BJ (cell line): ENCODE results near the gene ICE1. TPM values are rescaled to one million over a fixed set of nuclear protein-coding genes. Genes with fewer than 3 reads are reported as not detected.

Experiments used
- CTCF ChIA-PET: fragments of 350-600 bp; formaldehyde crosslinking; extraction: SDS; loops from one replicate; lab custom pipeline; 2021; ENCODE audit warnings: antibody characterized with exemption, inconsistent platforms; lab: Yijun Ruan, JAX
- POLR2A ChIA-PET: fragments of 300-600 bp; sonication (Branson Sonifier 250); formaldehyde crosslinking; extraction: SDS; loops from one replicate; lab custom pipeline; 2021; ENCODE audit warnings: antibody characterized with exemption; lab: Charles Lee
- DNase-seq: peaks from one replicate; pipeline ENCODE4 v3.0.0-alpha.2; 2011; ENCODE audit warnings: low read depth
- H3K27me3 ChIP-seq: 2 replicates; pipeline ENCODE4 v1.6.0; 2011; ENCODE audit warnings: low read length; ENCODE audit not compliant: control insufficient read depth, insufficient read depth
- H3K36me3 ChIP-seq: 2 replicates; pipeline ENCODE4 v1.5.1; 2011; ENCODE audit warnings: low read length; ENCODE audit not compliant: control insufficient read depth, insufficient read depth
- H3K4me3 ChIP-seq: 2 replicates; pipeline ENCODE4 v1.5.1; 2011; ENCODE audit warnings: low read depth, mild to moderate bottlenecking, control low read depth, low read length
- polyA plus RNA-seq: library from polyadenylated mRNA; depleted of rRNA; stranded (reverse); fragments of >200 nt; gene quantifications from 2 replicates; pipeline ENCODE4 v1.2.3, GENCODE V29; 2011
- TF ChIP-seq, protein P1 (sequence below): IDR thresholded peaks from 2 replicates; pipeline ENCODE4 v1.5.1; 2011; ENCODE audit warnings: low read depth, mild to moderate bottlenecking, control low read depth, inconsistent platforms, low read length, moderate library complexity; ENCODE audit not compliant: insufficient read depth

ICE1 gene
- polyA plus RNA-seq, 1 experiment = 10.2 TPM

DNA sequence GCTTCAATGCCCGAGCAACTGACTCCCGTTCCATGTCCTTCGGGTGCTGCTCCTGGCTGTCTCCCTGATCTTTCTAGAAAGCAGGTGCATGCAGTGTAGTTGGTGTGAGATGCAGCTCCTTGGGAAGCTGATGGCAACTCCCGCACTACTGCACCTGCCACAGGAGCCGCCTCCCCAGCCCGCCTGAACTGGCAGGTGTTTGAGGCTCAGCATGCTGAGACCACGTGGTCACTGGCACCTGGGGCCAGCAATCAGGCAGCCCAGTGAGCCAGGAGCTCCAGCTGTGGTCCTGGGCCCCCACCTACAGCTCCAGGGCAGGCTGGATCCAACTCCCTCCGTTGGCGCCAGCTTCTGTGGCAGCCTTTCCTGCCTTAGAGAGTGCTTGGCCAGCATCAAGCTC is 111.5 kb downstream of the ICE1 start:
- TF ChIP-seq, protein P1, sequence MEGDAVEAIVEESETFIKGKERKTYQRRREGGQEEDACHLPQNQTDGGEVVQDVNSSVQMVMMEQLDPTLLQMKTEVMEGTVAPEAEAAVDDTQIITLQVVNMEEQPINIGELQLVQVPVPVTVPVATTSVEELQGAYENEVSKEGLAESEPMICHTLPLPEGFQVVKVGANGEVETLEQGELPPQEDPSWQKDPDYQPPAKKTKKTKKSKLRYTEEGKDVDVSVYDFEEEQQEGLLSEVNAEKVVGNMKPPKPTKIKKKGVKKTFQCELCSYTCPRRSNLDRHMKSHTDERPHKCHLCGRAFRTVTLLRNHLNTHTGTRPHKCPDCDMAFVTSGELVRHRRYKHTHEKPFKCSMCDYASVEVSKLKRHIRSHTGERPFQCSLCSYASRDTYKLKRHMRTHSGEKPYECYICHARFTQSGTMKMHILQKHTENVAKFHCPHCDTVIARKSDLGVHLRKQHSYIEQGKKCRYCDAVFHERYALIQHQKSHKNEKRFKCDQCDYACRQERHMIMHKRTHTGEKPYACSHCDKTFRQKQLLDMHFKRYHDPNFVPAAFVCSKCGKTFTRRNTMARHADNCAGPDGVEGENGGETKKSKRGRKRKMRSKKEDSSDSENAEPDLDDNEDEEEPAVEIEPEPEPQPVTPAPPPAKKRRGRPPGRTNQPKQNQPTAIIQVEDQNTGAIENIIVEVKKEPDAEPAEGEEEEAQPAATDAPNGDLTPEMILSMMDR = no peak
- ChIA-PET POLR2A (no interaction called here), CTCF (interaction anchor here (0.6 kb wide), 1 partner anchor 468 kb away, joined by 3 read pairs; no protein-coding TSS in a partner anchor)

DNA sequence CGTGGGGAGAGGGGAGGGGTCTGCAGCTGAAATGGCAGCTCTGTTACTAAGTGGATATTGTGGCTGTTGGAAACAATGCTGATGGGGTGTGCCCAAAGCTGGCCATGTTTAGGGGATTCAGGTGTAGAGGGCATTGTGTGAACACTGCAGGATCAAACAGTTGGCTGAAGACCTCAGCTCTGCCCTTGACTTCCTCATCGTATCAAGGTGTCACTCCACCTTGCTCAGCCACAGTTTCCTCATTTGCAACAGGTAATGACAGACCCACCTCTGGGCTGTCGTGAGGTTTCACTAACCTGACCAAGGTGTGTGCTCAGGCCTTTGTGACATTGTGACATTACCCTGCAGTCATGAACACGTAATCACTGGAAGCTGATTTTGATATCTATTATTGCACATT is 111.9 kb downstream of the ICE1 start:
- TF ChIP-seq, protein P1 = no peak
- POLR2A ChIA-PET = no interaction called here

More for the DNA sequence above, 111.5 kb downstream of the ICE1 start:
- no peaks in the 10 kb centered on the region for H3K27me3 ChIP-seq
- no peak overlapping the region for H3K4me3 ChIP-seq
- DNase-seq = no peak
- no peaks in the 10 kb centered on the region for H3K36me3 ChIP-seq

DNA sequence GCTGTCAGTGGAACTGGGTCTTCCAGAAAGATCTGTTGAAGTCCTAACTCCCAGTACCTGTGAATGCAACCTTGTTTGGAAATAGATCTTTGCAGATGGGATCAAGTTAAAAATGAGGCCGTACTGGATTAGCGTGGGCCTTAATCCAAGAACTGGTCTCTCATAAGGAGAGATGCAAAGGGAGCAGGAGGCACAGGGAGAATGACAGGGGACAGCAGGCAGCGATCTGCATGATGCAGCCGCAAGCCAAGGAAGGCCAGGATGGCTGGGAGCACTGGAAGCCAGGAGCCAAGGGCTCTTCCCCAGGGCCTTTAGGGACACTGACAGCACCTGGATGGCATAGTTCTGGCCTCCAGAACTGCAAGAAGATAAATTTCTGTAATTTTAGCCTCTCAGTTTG is 114.4 kb downstream of the ICE1 start:
- ChIA-PET POLR2A (no interaction called here), CTCF (no interaction called here)
- no peaks in the 10 kb centered on the region for H3K27me3 ChIP-seq
- TF ChIP-seq, protein P1 = no peak
- DNase-seq = no peak
- H3K4me3 ChIP-seq = no peak overlapping the region
- H3K36me3 ChIP-seq = no peaks in the 10 kb centered on the region

More for the DNA sequence above, 111.9 kb downstream of the ICE1 start:
- no peak for DNase-seq
- Histone ChIP-seq H3K4me3 (no peak overlapping the region), H3K27me3 (no peaks in the 10 kb centered on the region), H3K36me3 (no peaks in the 10 kb centered on the region)
- CTCF ChIA-PET = interaction anchor here (0.6 kb wide), 1 partner anchor 468 kb away, joined by 3 read pairs; no protein-coding TSS in a partner anchor

DNA sequence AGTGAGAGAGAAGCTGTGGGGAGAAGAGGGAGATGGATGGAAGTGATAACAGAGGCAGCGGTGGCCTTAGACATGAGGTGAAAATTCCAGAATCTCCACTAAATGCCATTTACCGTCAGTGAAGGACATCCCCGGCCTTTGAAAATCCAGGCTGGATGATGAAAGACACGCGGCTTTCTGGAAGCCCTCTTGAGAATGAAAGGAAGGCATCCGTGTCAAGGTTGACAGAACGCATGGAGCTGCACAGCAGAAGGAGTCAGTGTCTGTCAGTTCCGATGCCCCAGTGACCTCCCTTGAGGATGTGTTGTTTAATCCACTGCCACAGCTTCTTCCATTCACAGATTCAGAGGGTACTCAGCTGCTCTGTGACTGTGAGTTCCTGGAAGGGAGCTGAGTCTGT is 114.9 kb downstream of the ICE1 start:
- DNase-seq = no peak
- H3K27me3 ChIP-seq = no peaks in the 10 kb centered on the region
- H3K36me3 ChIP-seq = no peaks in the 10 kb centered on the region
- TF ChIP-seq, protein P1 = no peak
- CTCF ChIA-PET = no interaction called here
- POLR2A ChIA-PET = no interaction called here
- H3K4me3 ChIP-seq = no peak overlapping the region

DNA sequence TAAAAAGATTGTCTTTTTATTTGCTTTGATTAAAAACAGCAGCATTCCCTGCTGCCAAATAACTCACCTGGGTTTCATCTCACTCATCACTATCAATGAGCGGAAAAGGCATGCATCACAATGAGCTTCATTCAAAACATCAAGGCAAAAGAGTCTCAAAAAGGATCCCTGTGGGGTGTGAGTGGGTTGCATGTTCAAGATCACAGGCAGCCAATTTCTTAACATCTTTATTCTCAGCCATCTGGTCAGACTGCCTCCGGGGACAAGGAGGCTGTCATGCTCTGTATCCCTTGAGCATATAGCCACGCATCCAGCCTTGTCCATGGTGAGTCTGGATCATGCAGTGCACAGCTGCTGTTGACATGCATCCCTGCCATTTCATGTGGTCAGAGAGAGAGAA is 117.1 kb downstream of the ICE1 start:
- ChIA-PET CTCF (no interaction called here), POLR2A (no interaction called here)
- no peak for DNase-seq
- TF ChIP-seq, protein P1 = no peak
- Histone ChIP-seq H3K4me3 (no peak overlapping the region), H3K27me3 (no peaks in the 10 kb centered on the region), H3K36me3 (no peaks in the 10 kb centered on the region)
